Measurements from ENCODE around the gene NAPA.

DNA sequence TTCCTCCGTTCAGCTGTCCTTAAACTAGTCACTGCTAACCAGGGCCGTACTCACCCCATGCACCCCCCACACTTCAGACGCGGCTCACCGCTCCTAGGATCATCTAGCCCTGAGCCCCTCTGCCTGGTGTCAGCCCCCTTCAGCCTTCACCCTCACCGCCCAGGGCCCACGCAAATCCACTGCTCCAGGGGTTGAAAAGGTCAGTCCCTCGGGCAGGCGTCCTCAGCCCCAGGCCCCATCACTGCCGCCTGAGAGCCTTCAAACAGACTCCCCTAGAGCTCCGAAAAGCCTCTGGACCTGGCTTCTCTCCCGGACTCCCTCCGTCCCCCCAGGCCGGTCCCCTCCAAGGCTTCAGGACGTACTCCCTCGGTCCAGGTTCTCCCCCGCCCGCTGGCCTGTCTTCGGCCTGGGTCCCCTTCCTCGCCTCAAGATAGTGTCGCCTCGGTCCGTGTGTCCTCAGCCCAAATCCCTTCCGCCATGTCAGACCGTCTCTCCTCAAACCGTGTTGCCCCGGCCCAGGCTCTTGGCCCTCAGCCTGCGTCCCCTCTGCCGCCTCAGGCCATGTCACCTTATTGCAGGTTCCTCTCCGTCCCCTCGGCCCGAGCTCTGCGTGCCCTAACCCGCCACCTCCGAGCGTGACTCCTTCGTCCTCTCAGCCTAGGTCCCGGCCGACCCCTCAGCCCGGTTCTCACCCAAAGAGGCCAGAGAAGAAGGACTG lies 553 bp downstream of the NAPA start:
- TF ChIP-seq POLR2A (IDR thresholded peaks at IDR 0.05) (no peak), EP300 (IDR thresholded peaks at IDR 0.05) (no peak)

Data from stomach (tissue), 4 donors.